Measurements from ENCODE around the gene PTPRD. TPM values are rescaled to one million over a fixed set of nuclear protein-coding genes. Genes with fewer than 3 reads are reported as not detected.

The PTPRD gene
- total RNA-seq, 2 donors from 2014 or later, result 19.6 to 101 TPM

GRCh38 chr9:8447601-8448000 lies 2165.2 kb downstream of the PTPRD start:
- H3K9me3 ChIP-seq, result no peaks in the 10 kb centered on the region
- no peak overlapping the region for H3K27ac ChIP-seq
- H3K27me3 ChIP-seq (replicated peaks; ENCODE audit: insufficient read depth), result no peaks in the 10 kb centered on the region
- no peak overlapping the region for H3K4me3 ChIP-seq
- no peak for ATAC-seq (ENCODE audit: insufficient number of reproducible peaks, low FRiP score, low read depth)
- no peaks in the 10 kb centered on the region for H3K4me1 ChIP-seq (ENCODE audit: control insufficient read depth in 1 of 2, low read depth in 2 of 2)
- TF ChIP-seq CTCF (IDR thresholded peaks at IDR 0.05), result no peak
- no peaks in the 10 kb centered on the region for H3K36me3 ChIP-seq
- DNase-seq (ENCODE audit: low spot score), result no peak

- no peaks in the 10 kb centered on the region for H3K36me3 ChIP-seq
- no peak overlapping the region for H3K27ac ChIP-seq
- H3K27me3 ChIP-seq (replicated peaks; ENCODE audit: insufficient read depth), result no peaks in the 10 kb centered on the region
- no peak for TF ChIP-seq CTCF (IDR thresholded peaks at IDR 0.05)
- no peaks in the 10 kb centered on the region for H3K4me1 ChIP-seq (ENCODE audit: control insufficient read depth in 1 of 2, low read depth in 2 of 2)
- H3K9me3 ChIP-seq, result no peaks in the 10 kb centered on the region
- ATAC-seq (ENCODE audit: insufficient number of reproducible peaks, low FRiP score, low read depth) (no peak), DNase-seq (ENCODE audit: low spot score) (no peak)
- no peak overlapping the region for H3K4me3 ChIP-seq
These were observed 2174.9 kb downstream of the PTPRD start for GRCh38 chr9:8437876-8438275.

GRCh38 chr9:8437259-8437658 lies 2175.5 kb downstream of the PTPRD start:
- no peak for TF ChIP-seq CTCF (IDR thresholded peaks at IDR 0.05)
- H3K27ac ChIP-seq, result no peak overlapping the region
- no peaks in the 10 kb centered on the region for H3K4me1 ChIP-seq (ENCODE audit: control insufficient read depth in 1 of 2, low read depth in 2 of 2)
- no peaks in the 10 kb centered on the region for H3K36me3 ChIP-seq
- DNase-seq (ENCODE audit: low spot score) (no peak), ATAC-seq (ENCODE audit: insufficient number of reproducible peaks, low FRiP score, low read depth) (no peak)
- H3K27me3 ChIP-seq (replicated peaks; ENCODE audit: insufficient read depth), result no peaks in the 10 kb centered on the region
- no peak overlapping the region for H3K4me3 ChIP-seq
- H3K9me3 ChIP-seq, result no peaks in the 10 kb centered on the region

GRCh38 chr9:8436786-8437185 lies 2176.0 kb downstream of the PTPRD start:
- Histone ChIP-seq H3K4me3 (no peak overlapping the region), H3K4me1 (ENCODE audit: control insufficient read depth in 1 of 2, low read depth in 2 of 2) (no peaks in the 10 kb centered on the region), H3K27me3 (replicated peaks; ENCODE audit: insufficient read depth) (no peaks in the 10 kb centered on the region), H3K36me3 (no peaks in the 10 kb centered on the region), H3K9me3 (no peaks in the 10 kb centered on the region), H3K27ac (no peak overlapping the region)
- TF ChIP-seq CTCF (IDR thresholded peaks at IDR 0.05), result no peak
- no peak for ATAC-seq (ENCODE audit: insufficient number of reproducible peaks, low FRiP score, low read depth)
- no peak for DNase-seq (ENCODE audit: low spot score)

- DNase-seq (ENCODE audit: low spot score), result no peak
- Histone ChIP-seq H3K27ac (no peak overlapping the region), H3K4me1 (ENCODE audit: control insufficient read depth in 1 of 2, low read depth in 2 of 2) (no peaks in the 10 kb centered on the region), H3K9me3 (no peaks in the 10 kb centered on the region), H3K27me3 (replicated peaks; ENCODE audit: insufficient read depth) (no peaks in the 10 kb centered on the region), H3K4me3 (no peak overlapping the region), H3K36me3 (no peaks in the 10 kb centered on the region)
- no peak for ATAC-seq (ENCODE audit: insufficient number of reproducible peaks, low FRiP score, low read depth)
- no peak for TF ChIP-seq CTCF (IDR thresholded peaks at IDR 0.05)
These were observed 2178.2 kb downstream of the PTPRD start for GRCh38 chr9:8434621-8435020.
